Activated CD4-positive, alpha-beta T cell treated with anti-CD3 and anti-CD28 coated beads for 24 hours (primary cell): ENCODE results near the gene FMN2.
"Not testable (repeated sequence)": the region's sequence is repeated elsewhere in the genome, so short reads cannot be mapped to it uniquely, and the experiment has no call there.

Experiments used
- DNase-seq, 2 donors: peaks; one replicate each; pipeline ENCODE4 v3.0.0-alpha.2; 2020; ENCODE audit warnings: low read depth in 2 of 2

FMN2 gene

GRCh38 chr1:240310226-240310925 is 218.7 kb downstream of the FMN2 start:
- DNase-seq: no peak

- DNase-seq: no peak
Measured at GRCh38 chr1:240312872-240313271, 221.2 kb downstream of the FMN2 start.

- DNase-seq: no peak
Measured at GRCh38 chr1:240314845-240315801, 223.4 kb downstream of the FMN2 start.

- DNase-seq: no peak
Measured at GRCh38 chr1:240319998-240320397, 228.3 kb downstream of the FMN2 start.

GRCh38 chr1:240320659-240321058 is 229.0 kb downstream of the FMN2 start:
- DNase-seq: no peak

DNA sequence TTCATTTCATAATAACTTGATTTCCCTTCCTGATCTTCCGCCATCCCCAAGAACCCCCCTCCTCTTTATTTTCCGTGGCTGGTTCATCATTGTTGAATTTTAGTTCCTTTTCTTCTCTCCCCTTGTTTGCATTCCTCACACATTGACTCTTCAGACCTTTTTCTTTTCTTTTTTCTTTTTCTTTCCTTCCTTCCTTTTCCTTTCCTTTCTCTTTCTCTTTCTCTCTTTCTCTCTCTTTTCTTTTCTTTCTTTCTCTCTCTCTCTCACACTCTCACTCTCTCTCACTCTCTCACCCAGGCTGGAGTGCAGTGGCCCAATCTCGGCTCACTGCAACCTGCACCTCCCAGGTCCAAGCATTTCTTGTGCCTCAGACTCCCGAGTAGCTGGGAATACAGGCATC is 231.3 kb downstream of the FMN2 start:
- no peak for DNase-seq

- DNase-seq: not testable (repeated sequence)
Measured at GRCh38 chr1:240328382-240328781, 236.7 kb downstream of the FMN2 start.

GRCh38 chr1:240329443-240329842 is 237.8 kb downstream of the FMN2 start:
- no peak for DNase-seq

GRCh38 chr1:240332672-240333071 is 241.0 kb downstream of the FMN2 start:
- no peak for DNase-seq

- no peak for DNase-seq
Measured at GRCh38 chr1:240337781-240338180, 246.1 kb downstream of the FMN2 start.

DNA sequence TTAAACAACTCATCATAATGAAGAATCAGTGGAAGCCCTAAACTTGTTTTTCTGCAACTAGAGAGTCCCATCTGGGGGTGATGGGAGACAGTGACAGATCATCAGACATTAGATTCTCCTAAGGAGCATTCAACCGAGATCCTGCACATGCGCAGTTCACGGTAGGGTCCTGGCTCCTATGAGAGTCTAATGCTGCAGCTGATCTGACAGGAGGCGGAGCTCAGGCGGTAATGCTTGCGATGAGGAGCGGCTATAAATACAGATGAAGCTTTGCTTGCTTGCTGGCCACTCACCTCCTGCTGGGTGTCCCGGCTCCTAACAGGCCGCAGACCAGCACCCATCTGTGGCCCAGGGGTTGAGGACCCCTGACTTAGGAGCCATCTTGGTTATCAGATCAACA is 247.2 kb downstream of the FMN2 start:
- DNase-seq: no peak

- no peak for DNase-seq
Measured at GRCh38 chr1:240341365-240342250, 249.9 kb downstream of the FMN2 start.

- DNase-seq: no peak
Measured at GRCh38 chr1:240342251-240342625, 250.6 kb downstream of the FMN2 start.

GRCh38 chr1:240343045-240343444 is 251.4 kb downstream of the FMN2 start:
- no peak for DNase-seq

DNA sequence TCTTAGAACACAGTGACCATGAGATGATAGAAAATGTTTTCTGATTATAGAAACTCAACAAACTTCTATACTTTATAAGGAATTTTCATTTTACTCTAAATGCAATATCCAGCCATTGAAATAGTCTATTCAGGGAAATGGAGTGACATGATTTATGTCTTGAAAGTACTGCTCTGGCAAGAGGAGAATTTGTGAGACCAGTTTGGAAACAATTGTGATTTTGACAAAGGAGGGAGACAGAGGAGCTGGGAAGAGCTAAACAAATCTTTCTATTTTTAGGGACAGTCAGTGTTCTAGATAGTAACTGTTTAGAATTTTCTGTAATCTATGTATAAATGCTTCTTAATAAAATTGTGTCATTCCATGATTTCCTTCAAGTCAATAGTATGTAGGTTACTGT is 252.3 kb downstream of the FMN2 start:
- no peak for DNase-seq

- no peak for DNase-seq
Measured at GRCh38 chr1:240344918-240345317, 253.2 kb downstream of the FMN2 start.

DNA sequence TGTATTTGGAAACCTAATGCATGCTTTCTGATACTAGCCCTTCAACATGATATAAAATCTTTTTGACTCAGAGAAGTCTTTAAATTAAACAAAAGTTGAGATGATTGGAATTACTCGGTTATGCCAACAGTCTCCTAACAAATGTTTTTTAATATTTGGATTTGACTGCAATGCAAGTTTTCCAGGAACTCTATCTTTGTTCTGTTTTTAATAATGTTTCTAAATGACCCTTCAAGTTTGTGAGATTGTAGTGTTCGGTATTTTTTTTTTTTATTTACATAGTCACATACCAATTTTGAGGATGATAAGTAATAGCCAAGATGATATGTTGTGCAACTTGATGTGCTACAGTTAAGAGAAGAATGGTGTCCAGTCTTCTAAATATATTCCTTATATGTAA is 258.0 kb downstream of the FMN2 start:
- DNase-seq: no peak

DNA sequence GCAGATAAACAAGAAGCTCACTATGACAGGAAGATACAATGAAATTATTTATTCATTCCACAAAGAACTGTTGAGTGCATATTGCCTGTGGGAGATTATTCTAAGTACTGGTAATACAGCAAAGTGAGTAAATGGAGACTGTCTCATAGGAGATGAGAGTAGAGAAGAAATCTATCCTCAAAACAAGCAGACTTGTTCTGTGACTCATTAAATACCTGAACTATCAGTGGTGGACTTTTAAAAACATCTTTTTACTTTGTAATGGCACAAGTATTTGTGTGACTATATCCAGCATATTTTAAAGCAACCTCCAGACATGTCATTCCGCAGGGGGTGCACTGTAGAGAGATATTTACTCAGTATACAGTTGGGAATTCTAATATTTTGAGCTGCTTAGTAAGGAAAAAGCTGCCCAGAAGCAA is 259.2 kb downstream of the FMN2 start:
- DNase-seq: no peak

DNA sequence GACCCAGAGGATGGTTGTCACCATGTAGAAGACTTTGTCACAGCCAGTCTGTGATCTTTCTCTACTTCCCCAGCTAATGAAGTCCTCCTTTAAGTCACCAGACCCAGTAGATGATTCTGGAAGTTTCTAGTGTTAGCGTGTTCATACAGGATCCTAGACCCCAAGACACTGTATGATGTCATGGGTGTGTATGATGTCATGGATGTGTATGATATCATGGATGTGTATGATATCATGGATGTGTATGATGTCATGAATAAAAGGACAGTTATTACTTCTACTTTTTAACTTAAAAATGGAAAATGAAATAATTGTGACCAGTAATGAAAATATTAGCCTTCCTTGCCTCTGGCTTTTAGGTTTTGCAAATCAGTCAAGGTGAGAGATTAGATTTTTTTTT is 260.0 kb downstream of the FMN2 start:
- no peak for DNase-seq

DNA sequence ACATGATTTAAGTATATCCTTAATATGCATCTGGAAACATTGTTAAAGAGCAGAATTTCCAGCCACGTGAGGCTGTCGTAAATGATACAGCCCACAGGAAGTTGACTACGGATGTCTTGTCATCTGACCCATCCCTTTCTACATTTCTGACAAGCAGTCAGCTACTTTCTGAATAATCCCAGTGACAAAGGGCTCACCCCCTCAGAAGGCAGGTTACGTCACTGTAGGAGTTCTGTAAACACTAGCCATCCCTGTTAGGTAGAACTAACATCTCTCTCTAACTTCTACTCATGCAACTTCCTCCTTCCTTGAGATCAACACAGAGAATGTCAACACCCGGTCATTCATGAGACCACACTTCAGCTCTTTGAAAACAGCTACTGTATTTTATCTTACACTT is 261.1 kb downstream of the FMN2 start:
- no peak for DNase-seq

- no peak for DNase-seq
Measured at GRCh38 chr1:240356568-240356967, 264.9 kb downstream of the FMN2 start.

DNA sequence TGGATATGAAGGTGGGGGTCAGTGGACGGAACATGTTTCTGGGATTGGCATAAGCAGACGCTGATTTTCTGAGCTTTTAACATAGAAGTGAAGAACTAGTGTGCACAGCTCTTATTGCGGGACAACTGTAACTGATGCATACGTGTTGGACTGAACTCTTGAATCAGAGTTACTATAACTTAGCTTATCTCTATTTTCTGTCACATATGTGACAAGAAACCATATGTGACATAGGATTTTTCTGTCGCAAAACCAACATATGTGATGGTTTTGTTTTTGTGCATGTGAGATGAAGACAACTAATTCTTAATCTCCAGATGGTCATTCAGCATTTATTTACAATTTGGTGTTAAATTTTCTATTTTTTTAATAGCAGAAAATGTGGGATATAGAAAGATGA is 270.4 kb downstream of the FMN2 start:
- DNase-seq: no peak
